Panc1 (cell line): ENCODE measurements around the gene APEX1. TPM values are rescaled to one million over a fixed set of nuclear protein-coding genes. Genes with fewer than 3 reads are reported as not detected.
"Not testable (repeated sequence)": the region's sequence is repeated elsewhere in the genome, so short reads cannot be mapped to it uniquely, and the experiment has no call there.

Experiments used
- ATAC-seq: fragments of 200-7000 bp; cut with Tn5 transposase; 2 replicates; pipeline ENCODE4 v1.9.1; 2020; ENCODE audit warnings: mild to moderate bottlenecking, moderate library complexity
- BruUV-seq: library from RNA; stranded (reverse); fragments of 400-500 nt; replicated peaks from 2 replicates; lab custom pipeline; 2021; lab: Mats Ljungman, UMichigan
- CTCF ChIA-PET: fragments of 300-600 bp; sonication (Branson Sonifier 250); formaldehyde crosslinking; loops from one replicate; lab custom pipeline; 2022; ENCODE audit warnings: antibody characterized with exemption; lab: Charles Lee
- POLR2A ChIA-PET: fragments of 300-600 bp; sonication (Branson Sonifier 250); formaldehyde crosslinking; loops from one replicate; lab custom pipeline; 2022; ENCODE audit warnings: antibody characterized with exemption; lab: Charles Lee
- DNase-seq: peaks from one replicate; pipeline ENCODE4 v3.0.0-alpha.2; 2010; ENCODE audit warnings: low read depth, low spot score
- H3K27ac ChIP-seq: 2 replicates; pipeline ENCODE4 v1.5.1; 2011; ENCODE audit warnings: mild to moderate bottlenecking, low read length, inconsistent platforms
- H3K27me3 ChIP-seq: fragments of 200-500 bp; sonication (Bioruptor generic); 2 replicates; pipeline ENCODE4 v1.6.0; 2014; ENCODE audit warnings: low read length, inconsistent platforms; ENCODE audit not compliant: control insufficient read depth, insufficient read depth
- H3K36me3 ChIP-seq: fragments of 200-500 bp; sonication (Bioruptor generic); 2 replicates; pipeline ENCODE4 v1.5.1; 2014; ENCODE audit warnings: inconsistent platforms, mild to moderate bottlenecking, low read length, moderate library complexity; ENCODE audit not compliant: control insufficient read depth, insufficient read depth
- H3K4me1 ChIP-seq: 2 replicates; pipeline ENCODE4 v1.5.1; 2011; ENCODE audit warnings: inconsistent platforms, mild to moderate bottlenecking, low read length, moderate library complexity; ENCODE audit not compliant: control insufficient read depth, insufficient read depth
- H3K4me3 ChIP-seq, 2 experiments: 2 replicates each; pipeline ENCODE4 v1.5.1; 2011 to 2012; ENCODE audit warnings: low read depth in 2 of 2, low read length in 2 of 2, mild to moderate bottlenecking in 2 of 2, inconsistent platforms in 1 of 2, moderate library complexity in 1 of 2
- H3K9me3 ChIP-seq: fragments of 200-500 bp; sonication (Bioruptor generic); 2 replicates; pipeline ENCODE4 v1.5.1; 2014; ENCODE audit warnings: low read depth, mild to moderate bottlenecking, inconsistent platforms, low read length, moderate library complexity; ENCODE audit not compliant: control insufficient read depth, insufficient read depth
- POLR2AphosphoS5 ChIP-seq: IDR thresholded peaks from 2 replicates; pipeline ENCODE4 v1.6.1; 2012; ENCODE audit warnings: mild to moderate bottlenecking, low read depth, low read length, moderate library complexity
- REST ChIP-seq, 2 experiments: IDR thresholded peaks; 2 replicates each; pipeline ENCODE4 v1.6.1; 2011 to 2012; ENCODE audit warnings: low read depth in 2 of 2, control low read depth in 1 of 2, low read length in 1 of 2, mild to moderate bottlenecking in 1 of 2, moderate library complexity in 1 of 2; ENCODE audit not compliant: insufficient read depth in 1 of 2
- SIN3A ChIP-seq: IDR thresholded peaks from 2 replicates; pipeline ENCODE4 v1.6.1; 2012; ENCODE audit warnings: low read depth, mild to moderate bottlenecking, low read length, moderate library complexity, borderline replicate concordance; ENCODE audit not compliant: insufficient read depth
- TCF7L2 ChIP-seq: IDR thresholded peaks from 2 replicates; pipeline ENCODE4 v1.6.1; 2011; ENCODE audit warnings: mild to moderate bottlenecking, low read depth, low read length, inconsistent platforms
- in situ Hi-C: cut with HindIII; loops from 2 replicates; pipeline ENCODE4 v1.10.0; 2016; ENCODE audit warnings: low sequenced_read_pairs, low pct_unique_long_range_greater_than_20kb
- intact Hi-C: fragments of 100-400 bp; cut with micrococcal nuclease; formaldehyde crosslinking; loops from one replicate; pipeline ENCODE4 v1.10.0; 2022; ENCODE audit not compliant: unreplicated experiment
- total RNA-seq: library from RNA; stranded (reverse); gene quantifications from one replicate; pipeline ENCODE4 v1.2.1, GENCODE V29; 2021; ENCODE audit not compliant: unreplicated experiment
- TF ChIP-seq, protein P1 (sequence below): fragments of 450-650 bp; IDR thresholded peaks from 2 replicates; pipeline ENCODE4 v1.5.1; 2017; ENCODE audit warnings: mild to moderate bottlenecking

APEX1 gene
- total RNA-seq, 1 experiment from 2014 or later, result 163 TPM

GRCh38 chr14:20501346-20501745 is 46.3 kb downstream of the APEX1 start:
- TF ChIP-seq SIN3A (no peak), REST (IDR thresholded peaks at IDR 0.05; ENCODE audit: insufficient read depth in 1 of 2, low read depth in 2 of 2, low read length in 1 of 2) (no peak), TCF7L2 (no peak), POLR2AphosphoS5 (no peak)
- TF ChIP-seq, protein P1, sequence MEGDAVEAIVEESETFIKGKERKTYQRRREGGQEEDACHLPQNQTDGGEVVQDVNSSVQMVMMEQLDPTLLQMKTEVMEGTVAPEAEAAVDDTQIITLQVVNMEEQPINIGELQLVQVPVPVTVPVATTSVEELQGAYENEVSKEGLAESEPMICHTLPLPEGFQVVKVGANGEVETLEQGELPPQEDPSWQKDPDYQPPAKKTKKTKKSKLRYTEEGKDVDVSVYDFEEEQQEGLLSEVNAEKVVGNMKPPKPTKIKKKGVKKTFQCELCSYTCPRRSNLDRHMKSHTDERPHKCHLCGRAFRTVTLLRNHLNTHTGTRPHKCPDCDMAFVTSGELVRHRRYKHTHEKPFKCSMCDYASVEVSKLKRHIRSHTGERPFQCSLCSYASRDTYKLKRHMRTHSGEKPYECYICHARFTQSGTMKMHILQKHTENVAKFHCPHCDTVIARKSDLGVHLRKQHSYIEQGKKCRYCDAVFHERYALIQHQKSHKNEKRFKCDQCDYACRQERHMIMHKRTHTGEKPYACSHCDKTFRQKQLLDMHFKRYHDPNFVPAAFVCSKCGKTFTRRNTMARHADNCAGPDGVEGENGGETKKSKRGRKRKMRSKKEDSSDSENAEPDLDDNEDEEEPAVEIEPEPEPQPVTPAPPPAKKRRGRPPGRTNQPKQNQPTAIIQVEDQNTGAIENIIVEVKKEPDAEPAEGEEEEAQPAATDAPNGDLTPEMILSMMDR, result no peak
- POLR2A ChIA-PET, result no interaction called here
- in situ Hi-C loops, result no loop called here

GRCh38 chr14:20503898-20504297 is 48.9 kb downstream of the APEX1 start:
- ATAC-seq (no peak), DNase-seq (no peak)
- Histone ChIP-seq H3K9me3 (no peaks in the 10 kb centered on the region), H3K4me1 (no peaks in the 10 kb centered on the region; the same call in 1 of the 2 replicates), H3K27ac (no peak overlapping the region), H3K27me3 (no peaks in the 10 kb centered on the region), H3K4me3 (no peak overlapping the region), H3K36me3 (no peaks in the 10 kb centered on the region)
- intact Hi-C loops, result no loop called here
- CTCF ChIA-PET, result no interaction called here
- no peak for TF ChIP-seq SIN3A
- TF ChIP-seq REST (IDR thresholded peaks at IDR 0.05; ENCODE audit: insufficient read depth in 1 of 2, low read depth in 2 of 2, low read length in 1 of 2), result no peak
- no peak for TF ChIP-seq POLR2AphosphoS5
- TF ChIP-seq, protein P1, result no peak
- TF ChIP-seq TCF7L2, result no peak
- in situ Hi-C loops, result no loop called here
- POLR2A ChIA-PET, result no interaction called here
- BruUV-seq, result no TSS peak

More at GRCh38 chr14:20501346-20501745, 46.3 kb downstream of the APEX1 start:
- ATAC-seq, result no peak
- DNase-seq, result no peak
- Histone ChIP-seq H3K27me3 (no peaks in the 10 kb centered on the region), H3K9me3 (no peaks in the 10 kb centered on the region), H3K36me3 (no peaks in the 10 kb centered on the region), H3K4me3 (no peak overlapping the region), H3K27ac (no peak overlapping the region), H3K4me1 (no peaks in the 10 kb centered on the region; the same call in 1 of the 2 replicates)
- BruUV-seq, result no TSS peak
- CTCF ChIA-PET, result no interaction called here
- intact Hi-C loops, result no loop called here

- H3K4me1 ChIP-seq, CTCF ChIA-PET, H3K36me3 ChIP-seq, H3K27me3 ChIP-seq, DNase-seq, BruUV-seq, in situ Hi-C loops, ATAC-seq, H3K27ac ChIP-seq, intact Hi-C loops, H3K4me3 ChIP-seq, H3K9me3 ChIP-seq, POLR2A ChIA-PET: not testable (repeated sequence)
Observed at GRCh38 chr14:20506276-20506675, 51.2 kb downstream of the APEX1 start.
